Activated T-helper 1 cell treated with anti-CD3 and anti-CD28 coated beads, Interleukin-12 subunit alpha, Interleukin-12 subunit beta, Interleukin-2, Interleukin-4 antibody, amounts not matched to agents 30 ng/mL and 10 ng/mL and 1 ng/mL, durations not matched to agents 14 hours and 24 hours and 36 hours (primary cell): Measurements from ENCODE around the gene BTBD2. TPM values are rescaled to one million over a fixed set of nuclear protein-coding genes. Genes with fewer than 3 reads are reported as not detected.
A peak's percentile ranks its signal among the peaks of the same experiment; 100 is the strongest.
"Not testable (repeated sequence)": the region's sequence is repeated elsewhere in the genome, so short reads cannot be mapped to it uniquely, and the experiment has no call there.

ENCODE experiments used
- DNase-seq: peaks from one replicate; pipeline ENCODE4 v3.0.0; 2021; ENCODE audit warnings: low spot score
- H3K27ac Mint-ChIP-seq: one replicate; pipeline ENCODE4 v1.8.0; 2021; ENCODE audit warnings: mild to moderate bottlenecking, mixed read lengths
- H3K27me3 Mint-ChIP-seq: one replicate; pipeline ENCODE4 v1.8.0; 2022; ENCODE audit warnings: mild to moderate bottlenecking, moderate library complexity, mixed read lengths; ENCODE audit not compliant: insufficient read depth
- H3K36me3 Mint-ChIP-seq: one replicate; pipeline ENCODE4 v1.8.0; 2021; ENCODE audit warnings: low read depth, mixed read lengths
- H3K4me1 Mint-ChIP-seq: one replicate; pipeline ENCODE4 v1.8.0; 2021; ENCODE audit warnings: low read depth, mixed read lengths
- H3K4me3 Mint-ChIP-seq: one replicate; pipeline ENCODE4 v1.8.0; 2021; ENCODE audit warnings: mild to moderate bottlenecking, moderate library complexity, mixed read lengths
- H3K9me3 Mint-ChIP-seq: one replicate; pipeline ENCODE4 v1.8.0; 2021; ENCODE audit warnings: mixed read lengths
- intact Hi-C: fragments of 100-400 bp; cut with micrococcal nuclease; formaldehyde crosslinking; loops from one replicate; pipeline ENCODE4 v1.15.1; 2024
- total RNA-seq: library from RNA; stranded (reverse); gene quantifications from 2 replicates; pipeline ENCODE4 v1.2.3, GENCODE V29; 2022

Gene BTBD2
- total RNA-seq, 1 donor from 2014 or later = 27.5 TPM

- Mint-ChIP-seq H3K27me3 (no peaks in the 10 kb centered on the region), H3K9me3 (no peaks in the 10 kb centered on the region), H3K4me1 (no peaks in the 10 kb centered on the region), H3K4me3 (no peak overlapping the region), H3K27ac (no peak overlapping the region), H3K36me3 (no peaks in the 10 kb centered on the region)
- intact Hi-C loops = no loop called here
- no peak for DNase-seq
Observed at GRCh38 chr19:2010135-2010668, 5.3 kb downstream of the BTBD2 start.

GRCh38 chr19:2003874-2004273, 11.6 kb downstream of the BTBD2 start:
- no peak for DNase-seq
- Mint-ChIP-seq H3K27ac (no peak overlapping the region), H3K4me1 (no peaks in the 10 kb centered on the region), H3K27me3 (no peaks in the 10 kb centered on the region), H3K36me3 (peaks cover 3% of the 10 kb centered on the region), H3K4me3 (no peak overlapping the region), H3K9me3 (no peaks in the 10 kb centered on the region)
- intact Hi-C loops = no loop called here

- H3K4me1 Mint-ChIP-seq = no peaks in the 10 kb centered on the region
- H3K4me3 Mint-ChIP-seq = no peak overlapping the region
- H3K27me3 Mint-ChIP-seq = no peaks in the 10 kb centered on the region
- DNase-seq = no peak
- intact Hi-C loops = no loop called here
- peaks cover 13% of the 10 kb centered on the region for H3K36me3 Mint-ChIP-seq
- no peaks in the 10 kb centered on the region for H3K9me3 Mint-ChIP-seq
- H3K27ac Mint-ChIP-seq = no peak overlapping the region
Observed at GRCh38 chr19:1999856-2000515, 15.5 kb downstream of the BTBD2 start.

GRCh38 chr19:1998712-1999708, 16.5 kb downstream of the BTBD2 start:
- H3K9me3 Mint-ChIP-seq = no peaks in the 10 kb centered on the region
- intact Hi-C loops = no loop called here
- H3K4me1 Mint-ChIP-seq = no peaks in the 10 kb centered on the region
- H3K27me3 Mint-ChIP-seq = no peaks in the 10 kb centered on the region
- no peak overlapping the region for H3K27ac Mint-ChIP-seq
- peaks cover 13% of the 10 kb centered on the region for H3K36me3 Mint-ChIP-seq
- no peak overlapping the region for H3K4me3 Mint-ChIP-seq
- no peak for DNase-seq

- Mint-ChIP-seq H3K9me3 (no peaks in the 10 kb centered on the region), H3K4me3 (no peak overlapping the region), H3K27ac (no peak overlapping the region), H3K4me1 (no peaks in the 10 kb centered on the region), H3K27me3 (no peaks in the 10 kb centered on the region), H3K36me3 (peaks cover 13% of the 10 kb centered on the region)
- no peak for DNase-seq
- intact Hi-C loops = no loop called here
Observed at GRCh38 chr19:1997353-1998233, 17.9 kb downstream of the BTBD2 start.

GRCh38 chr19:1992759-1993260, 22.7 kb downstream of the BTBD2 start:
- Mint-ChIP-seq H3K4me3 (no peak overlapping the region), H3K4me1 (no peaks in the 10 kb centered on the region), H3K9me3 (no peaks in the 10 kb centered on the region), H3K27me3 (no peaks in the 10 kb centered on the region), H3K27ac (no peak overlapping the region), H3K36me3 (peaks cover 13% of the 10 kb centered on the region)
- intact Hi-C loops = no loop called here
- DNase-seq = no peak

GRCh38 chr19:1991018-1991913, 24.2 kb downstream of the BTBD2 start:
- no peaks in the 10 kb centered on the region for H3K9me3 Mint-ChIP-seq
- H3K4me1 Mint-ChIP-seq = no peaks in the 10 kb centered on the region
- no peak overlapping the region for H3K4me3 Mint-ChIP-seq
- intact Hi-C loops = no loop called here
- peaks cover 12% of the 10 kb centered on the region for H3K36me3 Mint-ChIP-seq
- DNase-seq = no peak
- H3K27me3 Mint-ChIP-seq = no peaks in the 10 kb centered on the region
- no peak overlapping the region for H3K27ac Mint-ChIP-seq

GRCh38 chr19:1990230-1991017, 25.1 kb downstream of the BTBD2 start:
- H3K4me1 Mint-ChIP-seq = no peaks in the 10 kb centered on the region
- no peaks in the 10 kb centered on the region for H3K9me3 Mint-ChIP-seq
- no peak overlapping the region for H3K4me3 Mint-ChIP-seq
- intact Hi-C loops = no loop called here
- no peaks in the 10 kb centered on the region for H3K27me3 Mint-ChIP-seq
- no peak for DNase-seq
- no peak overlapping the region for H3K27ac Mint-ChIP-seq
- peaks cover 7% of the 10 kb centered on the region for H3K36me3 Mint-ChIP-seq

GRCh38 chr19:1989513-1990229, 25.8 kb downstream of the BTBD2 start:
- no peak for DNase-seq
- H3K36me3 Mint-ChIP-seq = peaks cover 9% of the 10 kb centered on the region
- H3K4me1 Mint-ChIP-seq = no peaks in the 10 kb centered on the region
- H3K4me3 Mint-ChIP-seq = no peak overlapping the region
- H3K9me3 Mint-ChIP-seq = no peaks in the 10 kb centered on the region
- no peaks in the 10 kb centered on the region for H3K27me3 Mint-ChIP-seq
- intact Hi-C loops = no loop called here
- H3K27ac Mint-ChIP-seq = peak overlapping the region; percentile 29

- H3K4me3 Mint-ChIP-seq, H3K4me1 Mint-ChIP-seq, H3K27me3 Mint-ChIP-seq, intact Hi-C loops, DNase-seq, H3K9me3 Mint-ChIP-seq, H3K27ac Mint-ChIP-seq: not testable (repeated sequence)
- peaks cover 10% of the 10 kb centered on the region for H3K36me3 Mint-ChIP-seq
Observed at GRCh38 chr19:1988464-1988863, 27.1 kb downstream of the BTBD2 start.
